Activated CD4-positive, alpha-beta memory T cell treated with anti-CD3 and anti-CD28 coated beads for 36 hours (primary cell): ENCODE measurements around the gene ANK3. TPM values are rescaled to one million over a fixed set of nuclear protein-coding genes. Genes with fewer than 3 reads are reported as not detected.

Source experiments
- CTCF ChIA-PET: fragments of 350-600 bp; sonication (Branson Sonifier 250); formaldehyde crosslinking; loops from one replicate; lab custom pipeline; 2021; ENCODE audit warnings: antibody characterized with exemption, inconsistent platforms; lab: Charles Lee
- POLR2A ChIA-PET: fragments of 350-600 bp; sonication (Branson Sonifier 250); formaldehyde crosslinking; loops from one replicate; lab custom pipeline; 2021; ENCODE audit warnings: antibody characterized with exemption; lab: Charles Lee
- DNase-seq: peaks from one replicate; pipeline ENCODE4 v3.0.0-alpha.2; 2020
- H3K27ac Mint-ChIP-seq: one replicate; pipeline ENCODE4 v1.8.0; 2021; ENCODE audit warnings: mixed read lengths
- H3K27me3 Mint-ChIP-seq: one replicate; pipeline ENCODE4 v1.8.0; 2021; ENCODE audit warnings: mixed read lengths
- H3K36me3 Mint-ChIP-seq: one replicate; pipeline ENCODE4 v1.8.0; 2021; ENCODE audit warnings: mixed read lengths
- H3K4me1 Mint-ChIP-seq: one replicate; pipeline ENCODE4 v1.8.0; 2021; ENCODE audit warnings: low read depth, mixed read lengths
- H3K4me3 Mint-ChIP-seq: one replicate; pipeline ENCODE4 v1.8.0; 2021; ENCODE audit warnings: mild to moderate bottlenecking, mixed read lengths
- H3K9me3 Mint-ChIP-seq: one replicate; pipeline ENCODE4 v1.8.0; 2021; ENCODE audit warnings: mixed read lengths
- intact Hi-C: fragments of 100-400 bp; cut with micrococcal nuclease; formaldehyde crosslinking; loops from one replicate; pipeline ENCODE4 v1.15.1; 2023
- total RNA-seq, 2 experiments: library from RNA; stranded (reverse); gene quantifications; one replicate each; pipeline ENCODE4 v1.2.3, GENCODE V29; 2021

Gene ANK3
- total RNA-seq, 2 experiments from 2014 or later = 18.5 to 21.2 TPM

GRCh38 chr10:60351191-60351853 lies 38.4 kb downstream of the ANK3 start:
- no peak overlapping the region for H3K27ac Mint-ChIP-seq
- H3K4me3 Mint-ChIP-seq = no peak overlapping the region
- ChIA-PET CTCF (interaction anchor here (1.1 kb wide), 1 partner anchor 23 kb away, joined by 3 read pairs; no protein-coding TSS in a partner anchor), POLR2A (no interaction called here)
- no peaks in the 10 kb centered on the region for H3K9me3 Mint-ChIP-seq
- no peaks in the 10 kb centered on the region for H3K27me3 Mint-ChIP-seq
- intact Hi-C loops = no loop called here
- no peaks in the 10 kb centered on the region for H3K4me1 Mint-ChIP-seq
- no peak for DNase-seq
- H3K36me3 Mint-ChIP-seq = no peaks in the 10 kb centered on the region

- Mint-ChIP-seq H3K27ac (no peak overlapping the region), H3K4me3 (no peak overlapping the region), H3K9me3 (no peaks in the 10 kb centered on the region), H3K36me3 (no peaks in the 10 kb centered on the region), H3K4me1 (no peaks in the 10 kb centered on the region), H3K27me3 (no peaks in the 10 kb centered on the region)
- no peak for DNase-seq
- POLR2A ChIA-PET = no interaction called here
- CTCF ChIA-PET = interaction anchor here (1.1 kb wide), 1 partner anchor 23 kb away, joined by 3 read pairs; no protein-coding TSS in a partner anchor
- intact Hi-C loops = no loop called here
Observed at GRCh38 chr10:60350400-60350799, 39.3 kb downstream of the ANK3 start.

- Mint-ChIP-seq H3K9me3 (no peaks in the 10 kb centered on the region), H3K36me3 (no peaks in the 10 kb centered on the region), H3K27me3 (no peaks in the 10 kb centered on the region), H3K27ac (no peak overlapping the region), H3K4me3 (no peak overlapping the region), H3K4me1 (no peaks in the 10 kb centered on the region)
- ChIA-PET POLR2A (no interaction called here), CTCF (no interaction called here)
- intact Hi-C loops = no loop called here
- no peak for DNase-seq
Observed at GRCh38 chr10:60349426-60349825, 40.2 kb downstream of the ANK3 start.

- ChIA-PET POLR2A (no interaction called here), CTCF (no interaction called here)
- no peaks in the 10 kb centered on the region for H3K9me3 Mint-ChIP-seq
- no peak overlapping the region for H3K4me3 Mint-ChIP-seq
- H3K27me3 Mint-ChIP-seq = no peaks in the 10 kb centered on the region
- no peak overlapping the region for H3K27ac Mint-ChIP-seq
- no peaks in the 10 kb centered on the region for H3K36me3 Mint-ChIP-seq
- H3K4me1 Mint-ChIP-seq = no peaks in the 10 kb centered on the region
- DNase-seq = no peak
- intact Hi-C loops = no loop called here
Observed at GRCh38 chr10:60348982-60349381, 40.7 kb downstream of the ANK3 start.

- ChIA-PET CTCF (no interaction called here), POLR2A (no interaction called here)
- Mint-ChIP-seq H3K27ac (no peak overlapping the region), H3K36me3 (no peaks in the 10 kb centered on the region), H3K27me3 (no peaks in the 10 kb centered on the region), H3K4me3 (no peak overlapping the region), H3K4me1 (peaks cover 5% of the 10 kb centered on the region), H3K9me3 (no peaks in the 10 kb centered on the region)
- intact Hi-C loops = no loop called here
- no peak for DNase-seq
Observed at GRCh38 chr10:60347270-60347669, 42.4 kb downstream of the ANK3 start.

GRCh38 chr10:60346661-60347060 lies 43.0 kb downstream of the ANK3 start:
- H3K9me3 Mint-ChIP-seq = no peaks in the 10 kb centered on the region
- no peak overlapping the region for H3K27ac Mint-ChIP-seq
- intact Hi-C loops = no loop called here
- ChIA-PET CTCF (no interaction called here), POLR2A (no interaction called here)
- DNase-seq = no peak
- H3K36me3 Mint-ChIP-seq = no peaks in the 10 kb centered on the region
- no peak overlapping the region for H3K4me3 Mint-ChIP-seq
- H3K4me1 Mint-ChIP-seq = peaks cover 5% of the 10 kb centered on the region
- no peaks in the 10 kb centered on the region for H3K27me3 Mint-ChIP-seq

GRCh38 chr10:60343254-60343653 lies 46.4 kb downstream of the ANK3 start:
- POLR2A ChIA-PET = no interaction called here
- no peak for DNase-seq
- no peaks in the 10 kb centered on the region for H3K36me3 Mint-ChIP-seq
- H3K27me3 Mint-ChIP-seq = no peaks in the 10 kb centered on the region
- H3K9me3 Mint-ChIP-seq = no peaks in the 10 kb centered on the region
- H3K27ac Mint-ChIP-seq = no peak overlapping the region
- no peak overlapping the region for H3K4me3 Mint-ChIP-seq
- CTCF ChIA-PET = no interaction called here
- peaks cover 11% of the 10 kb centered on the region for H3K4me1 Mint-ChIP-seq
- intact Hi-C loops = no loop called here

GRCh38 chr10:60341969-60342368 lies 47.7 kb downstream of the ANK3 start:
- Mint-ChIP-seq H3K4me3 (no peak overlapping the region), H3K36me3 (no peaks in the 10 kb centered on the region), H3K4me1 (peaks cover 11% of the 10 kb centered on the region), H3K27ac (no peak overlapping the region), H3K9me3 (no peaks in the 10 kb centered on the region), H3K27me3 (no peaks in the 10 kb centered on the region)
- intact Hi-C loops = no loop called here
- ChIA-PET CTCF (no interaction called here), POLR2A (no interaction called here)
- no peak for DNase-seq

GRCh38 chr10:60340973-60341372 lies 48.7 kb downstream of the ANK3 start:
- Mint-ChIP-seq H3K27me3 (no peaks in the 10 kb centered on the region), H3K9me3 (no peaks in the 10 kb centered on the region), H3K4me1 (peaks cover 11% of the 10 kb centered on the region), H3K27ac (no peak overlapping the region), H3K36me3 (no peaks in the 10 kb centered on the region), H3K4me3 (no peak overlapping the region)
- no peak for DNase-seq
- POLR2A ChIA-PET = no interaction called here
- CTCF ChIA-PET = no interaction called here
- intact Hi-C loops = no loop called here

- intact Hi-C loops = no loop called here
- peaks cover 11% of the 10 kb centered on the region for H3K4me1 Mint-ChIP-seq
- H3K9me3 Mint-ChIP-seq = no peaks in the 10 kb centered on the region
- H3K36me3 Mint-ChIP-seq = no peaks in the 10 kb centered on the region
- no peaks in the 10 kb centered on the region for H3K27me3 Mint-ChIP-seq
- POLR2A ChIA-PET = interaction anchor here (0.5 kb wide), 1 partner anchor 21 kb away, joined by 3 read pairs; no protein-coding TSS in a partner anchor
- no peak overlapping the region for H3K4me3 Mint-ChIP-seq
- no peak for DNase-seq
- H3K27ac Mint-ChIP-seq = no peak overlapping the region
- CTCF ChIA-PET = no interaction called here
Observed at GRCh38 chr10:60339757-60340156, 49.9 kb downstream of the ANK3 start.

GRCh38 chr10:60338786-60339185 lies 50.9 kb downstream of the ANK3 start:
- ChIA-PET POLR2A (no interaction called here), CTCF (no interaction called here)
- Mint-ChIP-seq H3K27ac (no peak overlapping the region), H3K4me1 (peaks cover 10% of the 10 kb centered on the region), H3K27me3 (no peaks in the 10 kb centered on the region), H3K36me3 (no peaks in the 10 kb centered on the region), H3K4me3 (no peak overlapping the region), H3K9me3 (no peaks in the 10 kb centered on the region)
- no peak for DNase-seq
- intact Hi-C loops = no loop called here

GRCh38 chr10:60338002-60338564 lies 51.6 kb downstream of the ANK3 start:
- Mint-ChIP-seq H3K36me3 (no peaks in the 10 kb centered on the region), H3K27ac (no peak overlapping the region), H3K27me3 (no peaks in the 10 kb centered on the region), H3K4me3 (no peak overlapping the region), H3K4me1 (peaks cover 7% of the 10 kb centered on the region), H3K9me3 (no peaks in the 10 kb centered on the region)
- no peak for DNase-seq
- POLR2A ChIA-PET = no interaction called here
- CTCF ChIA-PET = no interaction called here
- intact Hi-C loops = no loop called here
